HG03108 (cell line): ENCODE results near the gene PGLYRP2.
"Not testable (repeated sequence)": the region's sequence is repeated elsewhere in the genome, so short reads cannot be mapped to it uniquely, and the experiment has no call there.

Source experiments
- ATAC-seq: cut with Tn5 transposase; IDR thresholded peaks from one replicate; pipeline ENCODE4 v1.9.1; 2021; ENCODE audit warnings: moderate library complexity; ENCODE audit not compliant: unreplicated experiment

PGLYRP2 gene

DNA sequence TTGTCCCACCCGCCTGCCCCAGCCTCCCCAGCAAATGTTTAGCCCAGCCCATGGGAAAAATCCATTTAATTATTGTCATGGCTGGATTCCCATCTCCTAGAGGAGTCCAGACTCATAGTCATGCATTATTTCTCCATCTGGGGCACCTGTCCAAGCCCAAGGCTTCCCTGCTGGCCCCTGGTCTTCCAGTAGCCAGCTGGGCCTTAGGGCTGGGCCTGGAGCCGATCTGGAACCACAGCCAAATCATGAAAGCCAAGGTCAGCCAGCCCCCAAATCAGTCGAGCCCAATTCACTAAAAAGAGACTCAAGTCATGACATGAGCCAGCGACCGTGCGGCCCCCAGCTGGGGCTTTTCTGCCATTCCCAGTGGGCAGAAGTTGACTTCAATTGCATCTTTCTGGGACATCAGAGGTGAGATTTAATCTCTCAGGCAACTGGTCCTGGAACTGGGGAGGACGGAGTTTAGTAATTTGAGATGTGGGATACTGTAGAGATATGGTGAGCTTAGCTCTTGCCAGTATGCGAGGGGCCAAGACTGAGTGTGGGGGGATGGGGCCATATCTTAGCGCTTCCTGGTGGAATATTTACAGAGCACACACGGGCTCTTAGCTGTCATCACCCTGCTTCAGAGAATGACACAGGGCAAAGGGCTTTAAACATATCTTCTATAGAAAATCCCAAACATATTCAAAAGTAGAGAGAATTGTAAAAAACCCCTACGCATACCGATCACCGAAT is 9.4 kb upstream of the PGLYRP2 start:
- ATAC-seq = no peak

- ATAC-seq = no peak
Observed at GRCh38 chr19:15487038-15487437, 7.7 kb upstream of the PGLYRP2 start.

DNA sequence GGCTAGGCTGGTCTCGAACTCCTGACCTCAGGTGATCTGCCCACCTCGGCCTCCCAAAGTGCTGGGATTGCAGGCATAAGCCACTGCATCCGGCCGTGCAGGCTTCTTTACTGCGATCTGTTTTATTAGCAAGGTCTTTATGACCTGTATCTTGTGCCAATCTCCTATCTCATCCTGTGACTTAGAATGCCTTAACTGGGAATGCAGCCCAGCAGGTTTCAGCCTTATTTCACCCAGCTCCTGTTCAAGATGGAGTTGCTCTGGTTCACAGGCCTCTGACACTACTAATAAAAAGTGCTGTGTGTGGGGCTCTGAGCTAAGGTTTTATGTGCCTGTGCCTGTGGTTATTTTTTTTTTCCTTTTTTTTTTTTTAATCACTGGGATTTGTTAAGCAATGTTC is 6.5 kb upstream of the PGLYRP2 start:
- ATAC-seq = not testable (repeated sequence)

- not testable (repeated sequence) for ATAC-seq
Observed at GRCh38 chr19:15480996-15481395, 1.7 kb upstream of the PGLYRP2 start.

- no peak for ATAC-seq
Observed at GRCh38 chr19:15476325-15476724, 3.0 kb downstream of the PGLYRP2 start.

DNA sequence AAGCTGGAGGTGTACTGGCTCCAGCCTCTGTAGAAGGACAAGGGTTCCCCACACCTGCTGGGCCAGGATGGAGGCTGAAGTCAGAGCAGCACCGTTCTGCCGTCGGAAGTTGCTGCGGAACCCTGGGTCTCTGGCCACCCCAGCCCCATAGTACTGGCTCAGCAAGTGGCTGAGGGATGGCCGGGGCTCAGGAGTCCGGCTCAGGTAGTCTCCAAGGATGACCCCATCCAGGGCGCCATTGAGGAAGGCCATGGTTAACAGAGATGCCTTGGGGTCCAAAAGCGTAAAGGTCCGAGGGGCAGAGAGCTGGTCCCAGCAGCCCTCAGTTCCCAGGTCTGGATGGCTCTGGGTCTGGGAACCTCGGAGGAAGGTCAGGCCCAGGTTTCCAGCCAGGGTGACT is 3.7 kb downstream of the PGLYRP2 start:
- no peak for ATAC-seq

DNA sequence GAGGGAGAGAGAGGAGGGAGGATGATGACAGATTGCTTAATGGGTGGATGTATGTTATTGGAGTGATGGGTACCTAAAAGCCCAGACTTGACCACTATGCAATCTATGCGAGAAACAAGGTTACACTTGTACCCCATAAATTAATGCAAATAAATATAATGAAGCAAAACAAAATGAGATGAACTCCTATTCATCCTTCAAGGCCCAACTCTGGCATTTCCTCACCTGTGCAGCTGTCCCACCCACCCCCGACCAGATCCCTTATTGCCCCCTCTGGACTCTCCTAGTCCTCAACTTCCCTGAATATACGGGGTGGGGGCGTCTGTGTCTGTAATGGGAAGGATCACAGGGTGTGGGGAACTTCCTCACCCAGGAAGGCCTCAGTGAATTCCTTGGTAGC is 4.1 kb downstream of the PGLYRP2 start:
- no peak for ATAC-seq

DNA sequence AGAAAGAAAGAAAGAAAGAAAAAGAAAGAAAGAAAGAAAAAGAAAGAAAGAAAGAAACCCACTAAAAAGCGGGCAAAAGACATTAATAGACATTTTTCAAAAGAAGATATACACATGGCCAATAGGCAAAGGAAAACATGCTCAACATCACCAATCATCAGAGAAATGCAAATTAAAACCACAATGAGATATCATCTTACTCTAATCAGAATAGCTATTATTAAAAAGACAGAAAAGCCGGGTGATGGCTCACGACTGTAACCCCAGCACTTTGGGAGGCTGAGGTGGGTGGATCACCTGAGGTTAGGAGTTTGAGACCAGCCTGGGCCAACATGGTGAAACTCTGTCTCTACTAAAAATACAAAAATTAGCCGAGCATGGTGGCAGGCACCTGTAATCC is 5.5 kb downstream of the PGLYRP2 start:
- ATAC-seq = not testable (repeated sequence)

DNA sequence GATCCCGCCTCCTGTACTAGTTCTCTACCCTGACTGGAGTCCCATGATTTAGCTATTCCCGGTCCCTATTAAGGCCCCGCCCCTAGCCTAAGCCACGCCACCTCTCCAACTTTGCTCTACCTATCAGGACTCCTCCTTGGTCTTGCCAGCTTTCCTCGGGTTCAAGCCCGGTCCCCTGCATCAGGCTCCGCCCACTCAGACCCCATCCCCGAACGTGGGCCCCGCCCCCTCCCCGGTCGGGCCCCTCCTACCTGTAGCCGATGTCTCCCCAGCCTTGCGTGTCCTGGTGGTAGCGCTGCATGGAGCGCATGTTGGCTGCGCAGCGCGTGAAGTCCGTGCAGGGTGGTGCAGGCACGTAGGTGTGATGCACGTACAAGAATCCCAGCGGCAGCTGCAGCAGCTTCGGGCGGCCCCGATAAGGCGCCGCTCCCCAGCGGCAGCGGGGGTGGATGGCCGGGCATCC is 7.6 kb downstream of the PGLYRP2 start:
- no peak for ATAC-seq

DNA sequence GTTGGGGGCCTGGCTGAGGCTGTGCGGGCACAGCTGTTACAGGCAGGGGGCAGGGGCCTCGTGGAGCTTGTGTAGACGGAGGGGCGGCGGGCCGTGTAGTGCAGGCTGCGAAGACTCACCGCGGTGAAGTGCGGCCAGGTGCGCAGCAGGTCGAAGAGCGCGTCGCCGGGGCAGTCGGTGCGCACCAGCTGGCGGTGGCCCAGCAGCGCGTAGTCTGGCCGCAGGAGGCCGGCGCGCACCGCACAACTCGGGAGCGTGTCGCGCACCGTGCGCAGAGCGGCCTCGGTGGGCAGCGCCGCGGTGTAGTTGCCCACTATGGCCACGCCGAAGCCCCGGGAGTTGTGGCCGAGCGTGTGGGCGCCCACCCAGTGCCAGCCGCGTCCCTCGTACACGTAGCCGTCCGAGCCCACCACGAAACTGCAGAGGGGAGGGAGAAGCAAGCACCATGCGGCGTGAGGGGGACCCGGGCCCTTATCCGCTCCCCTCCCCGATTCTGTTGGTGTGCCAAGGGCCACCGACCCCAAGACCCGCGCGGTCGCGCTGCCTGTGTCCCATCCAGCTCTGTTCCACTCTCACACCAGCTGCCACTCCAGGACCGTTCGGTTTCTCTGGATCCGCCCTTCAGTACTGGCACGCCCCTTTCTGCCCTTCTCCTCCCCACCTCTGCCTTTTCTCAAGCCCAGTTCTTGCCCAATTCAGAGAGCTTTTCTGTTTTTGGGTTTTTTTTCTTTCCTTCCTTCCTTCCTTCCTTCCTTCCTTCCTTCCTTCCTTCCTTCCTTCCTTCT is 9.6 kb downstream of the PGLYRP2 start:
- no peak for ATAC-seq

GRCh38 chr19:15468675-15469512 is 10.4 kb downstream of the PGLYRP2 start:
- ATAC-seq = no peak

GRCh38 chr19:15467734-15468214 is 11.5 kb downstream of the PGLYRP2 start:
- ATAC-seq = no peak

- peak; percentile 63 for ATAC-seq
Observed at GRCh38 chr19:15466851-15467733, 12.2 kb downstream of the PGLYRP2 start.

DNA sequence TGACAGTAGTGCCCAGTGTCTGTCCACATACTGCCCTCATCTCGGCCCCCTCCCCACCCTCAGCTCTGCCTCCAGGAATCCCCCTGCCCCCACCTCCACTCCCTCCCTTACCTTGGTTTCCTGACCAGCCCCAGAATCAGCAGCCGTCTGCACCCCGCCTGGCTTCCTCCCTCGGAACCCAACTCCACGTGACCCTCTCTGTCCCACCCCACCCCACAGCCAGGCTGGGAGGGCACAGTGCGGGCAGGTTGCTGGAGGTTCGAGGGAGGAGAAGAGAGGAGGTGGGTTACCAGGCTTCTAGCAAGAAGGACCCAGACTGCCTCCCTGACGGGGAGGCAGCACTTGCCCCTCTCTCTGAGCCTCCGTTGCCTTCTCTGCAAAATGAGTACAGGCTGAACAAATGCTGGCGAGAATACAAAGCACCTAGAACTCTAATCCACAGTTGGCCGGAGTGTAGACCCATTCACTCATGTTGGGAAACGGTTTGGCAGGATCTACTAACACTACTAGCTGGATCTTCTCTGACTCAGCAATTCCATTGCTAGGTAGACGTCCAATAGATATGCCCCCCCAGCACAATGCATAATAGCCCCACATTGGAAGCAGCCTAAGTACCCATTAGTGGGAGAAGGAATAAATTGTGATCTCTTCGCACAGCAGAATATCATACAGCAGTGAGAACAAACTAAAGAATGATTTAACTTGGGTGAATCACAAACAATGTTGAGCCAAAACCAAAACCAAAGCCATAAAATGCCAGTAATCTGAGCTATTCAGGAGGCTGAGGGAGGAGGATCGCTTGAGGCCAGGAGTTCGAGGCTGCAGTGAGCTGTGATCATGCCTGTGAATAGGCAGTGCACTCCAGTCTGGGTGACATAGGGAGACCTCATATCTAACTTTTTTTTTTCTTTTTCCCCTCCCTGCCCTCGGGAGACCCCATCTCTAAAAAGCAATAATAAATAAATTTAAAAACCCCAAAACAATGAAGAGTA is 14.6 kb downstream of the PGLYRP2 start, which contains the start of gene RASAL3:
Gene RASAL3 (minus strand): TSS at position 151 of the 992 bp plus-strand sequence. CDS start 186 bp downstream, outside the sequence.
- ATAC-seq = peak; percentile 40

DNA sequence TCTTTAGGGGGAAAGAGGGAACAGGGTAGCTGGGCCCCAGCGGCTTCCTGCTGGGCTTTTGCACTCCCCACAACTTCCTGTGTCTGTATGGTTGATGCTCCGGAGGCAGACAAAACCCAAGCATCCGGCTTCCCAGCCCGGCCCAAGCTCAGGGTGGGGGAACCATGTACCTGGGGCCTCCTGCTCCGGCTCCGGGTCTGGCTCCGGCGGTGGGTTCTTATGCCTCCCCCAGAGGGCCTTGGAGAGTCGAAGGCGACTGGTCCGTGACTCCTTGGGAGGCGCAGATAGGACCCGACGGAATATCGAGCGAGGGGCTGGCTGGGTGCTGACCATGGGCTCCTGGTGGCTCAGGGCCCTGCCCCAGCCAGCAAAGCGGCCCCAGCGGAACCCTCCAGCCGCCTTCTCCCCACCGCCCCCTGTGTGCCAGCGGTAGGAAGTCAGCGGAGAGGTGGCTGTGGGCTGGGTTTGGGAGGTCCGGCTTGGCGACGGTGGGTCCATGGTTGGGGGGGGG is 15.4 kb downstream of the PGLYRP2 start:
- ATAC-seq = peak; percentile 37

GRCh38 chr19:15461694-15462093 is 17.6 kb downstream of the PGLYRP2 start:
- ATAC-seq = no peak

DNA sequence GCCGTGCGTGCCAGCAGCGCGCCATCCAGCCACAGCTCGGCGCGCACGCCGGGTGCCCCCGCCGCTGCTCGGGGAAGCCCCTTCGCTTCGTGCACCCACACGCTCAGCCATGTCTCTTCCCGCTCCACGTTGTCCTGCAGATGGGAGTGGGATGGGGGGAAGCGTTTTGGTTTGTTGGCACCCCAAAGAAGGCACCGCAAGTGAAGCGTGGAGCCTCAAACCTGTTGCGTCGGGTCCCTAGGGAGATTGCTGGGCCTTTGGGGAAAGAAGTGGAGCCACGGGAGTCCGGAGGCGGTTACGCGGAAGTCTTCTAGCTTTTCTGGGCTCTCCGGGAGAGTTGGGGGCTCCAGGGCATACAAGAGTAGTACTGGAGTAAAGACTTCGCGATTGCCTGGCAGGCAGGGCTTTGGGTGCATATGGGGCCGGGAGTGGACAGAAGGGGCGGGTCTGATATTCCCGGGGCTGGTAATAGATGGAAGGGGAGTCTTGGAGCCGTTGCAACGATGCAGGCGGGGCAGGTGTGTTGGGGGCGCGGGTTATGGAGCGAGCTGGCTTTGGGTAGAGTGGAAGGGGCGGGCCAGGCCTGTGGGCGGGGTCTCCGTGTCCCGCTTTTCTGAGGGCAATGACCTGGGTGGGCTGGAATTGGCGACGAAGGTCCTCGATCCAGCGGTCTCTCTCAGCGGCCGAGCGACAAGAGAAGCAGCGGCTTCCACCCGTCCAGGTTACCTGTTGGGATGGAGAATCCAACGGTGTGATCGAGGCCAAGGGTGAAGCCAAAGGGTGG is 21.4 kb downstream of the PGLYRP2 start:
- ATAC-seq = no peak
